Prostate gland (tissue), 2 donors: ENCODE results near the gene ZNF487.

Source experiments
- POLR2A ChIP-seq: fragments of 450-650 bp; IDR thresholded peaks from one replicate; pipeline ENCODE4 v1.6.1; 2016; ENCODE audit warnings: antibody characterized with exemption, mild to moderate bottlenecking
- POLR2AphosphoS5 ChIP-seq: sonication (generic); formaldehyde crosslinking; IDR thresholded peaks from one replicate; pipeline ENCODE4 v1.6.1; 2017; ENCODE audit warnings: antibody characterized with exemption
- TF ChIP-seq, protein P1 (sequence below), 4 experiments: fragments of 200-600 bp in 2 of 4; fragments of 450-650 bp in 2 of 4; sonication (generic) in 2 of 4; IDR thresholded peaks; 1 replicate in 3 of 4; 2 replicates in 1 of 4; pipeline ENCODE4 v1.5.1; 2016 to 2019; ENCODE audit warnings: antibody characterized with exemption in 4 of 4, mild to moderate bottlenecking in 2 of 4, moderate library complexity in 2 of 4

- TF ChIP-seq, protein P1, sequence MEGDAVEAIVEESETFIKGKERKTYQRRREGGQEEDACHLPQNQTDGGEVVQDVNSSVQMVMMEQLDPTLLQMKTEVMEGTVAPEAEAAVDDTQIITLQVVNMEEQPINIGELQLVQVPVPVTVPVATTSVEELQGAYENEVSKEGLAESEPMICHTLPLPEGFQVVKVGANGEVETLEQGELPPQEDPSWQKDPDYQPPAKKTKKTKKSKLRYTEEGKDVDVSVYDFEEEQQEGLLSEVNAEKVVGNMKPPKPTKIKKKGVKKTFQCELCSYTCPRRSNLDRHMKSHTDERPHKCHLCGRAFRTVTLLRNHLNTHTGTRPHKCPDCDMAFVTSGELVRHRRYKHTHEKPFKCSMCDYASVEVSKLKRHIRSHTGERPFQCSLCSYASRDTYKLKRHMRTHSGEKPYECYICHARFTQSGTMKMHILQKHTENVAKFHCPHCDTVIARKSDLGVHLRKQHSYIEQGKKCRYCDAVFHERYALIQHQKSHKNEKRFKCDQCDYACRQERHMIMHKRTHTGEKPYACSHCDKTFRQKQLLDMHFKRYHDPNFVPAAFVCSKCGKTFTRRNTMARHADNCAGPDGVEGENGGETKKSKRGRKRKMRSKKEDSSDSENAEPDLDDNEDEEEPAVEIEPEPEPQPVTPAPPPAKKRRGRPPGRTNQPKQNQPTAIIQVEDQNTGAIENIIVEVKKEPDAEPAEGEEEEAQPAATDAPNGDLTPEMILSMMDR (IDR thresholded peaks at IDR 0.05): no peak
- TF ChIP-seq POLR2A (no peak), POLR2AphosphoS5 (peak; percentile 14)
These were observed 35.2 kb downstream of the ZNF487 start for GRCh38 chr10:43471935-43472720.
